Caco-2 (cell line): ENCODE data around the gene LRRC59. TPM values are rescaled to one million over a fixed set of nuclear protein-coding genes. Genes with fewer than 3 reads are reported as not detected.
"Not testable (repeated sequence)": the region's sequence is repeated elsewhere in the genome, so short reads cannot be mapped to it uniquely, and the experiment has no call there.

Experiments
- BruUV-seq: library from RNA; stranded (reverse); fragments of 400-500 nt; replicated peaks from 2 replicates; lab custom pipeline; 2021; lab: Mats Ljungman, UMichigan
- CTCF ChIA-PET: fragments of 300-600 bp; sonication (Branson Sonifier 250); formaldehyde crosslinking; loops from one replicate; lab custom pipeline; 2022; ENCODE audit warnings: antibody characterized with exemption; lab: Charles Lee
- POLR2A ChIA-PET: fragments of 300-600 bp; sonication (Branson Sonifier 250); formaldehyde crosslinking; loops from one replicate; lab custom pipeline; 2022; ENCODE audit warnings: antibody characterized with exemption; lab: Charles Lee
- DNase-seq, 2 experiments: peaks; one replicate each; pipeline versions ENCODE4 v3.0.0 to v3.0.0-alpha.2; 2020 to 2022
- H3K27me3 ChIP-seq: replicated peaks from 2 replicates; pipeline ENCODE4 v1.6.0; 2011; ENCODE audit warnings: low read length; ENCODE audit not compliant: control insufficient read depth, insufficient read depth
- H3K36me3 ChIP-seq: 2 replicates; pipeline ENCODE4 v1.5.1; 2011; ENCODE audit warnings: low read length; ENCODE audit not compliant: control insufficient read depth, insufficient read depth
- H3K4me1 ChIP-seq: fragments of 250-450 bp; sonication (Bioruptor Pico); 2 replicates; pipeline ENCODE4 v1.5.1; 2020; ENCODE audit warnings: mild to moderate bottlenecking
- H3K4me3 ChIP-seq: 2 replicates; pipeline ENCODE4 v1.5.1; 2011; ENCODE audit warnings: low read depth, mild to moderate bottlenecking, control low read depth, low read length
- H3K9me3 ChIP-seq: fragments of 250-450 bp; sonication (Bioruptor Pico); 2 replicates; pipeline ENCODE4 v1.5.1; 2020; ENCODE audit warnings: mild to moderate bottlenecking, moderate library complexity
- H3K27ac Mint-ChIP-seq: one replicate; pipeline ENCODE4 v1.8.0; 2022; ENCODE audit warnings: mixed read lengths; ENCODE audit not compliant: unreplicated experiment
- H3K27me3 Mint-ChIP-seq: one replicate; pipeline ENCODE4 v1.8.0; 2022; ENCODE audit warnings: mixed read lengths; ENCODE audit not compliant: insufficient read depth, unreplicated experiment
- H3K36me3 Mint-ChIP-seq: one replicate; pipeline ENCODE4 v1.8.0; 2022; ENCODE audit warnings: mild to moderate bottlenecking, mixed read lengths; ENCODE audit not compliant: insufficient read depth, unreplicated experiment
- H3K4me1 Mint-ChIP-seq: one replicate; pipeline ENCODE4 v1.8.0; 2022; ENCODE audit warnings: low read depth, mixed read lengths; ENCODE audit not compliant: unreplicated experiment
- H3K4me3 Mint-ChIP-seq: one replicate; pipeline ENCODE4 v1.8.0; 2022; ENCODE audit warnings: mild to moderate bottlenecking, moderate library complexity, mixed read lengths; ENCODE audit not compliant: unreplicated experiment
- H3K9me3 Mint-ChIP-seq: one replicate; pipeline ENCODE4 v1.8.0; 2022; ENCODE audit warnings: mixed read lengths; ENCODE audit not compliant: unreplicated experiment
- intact Hi-C: fragments of 100-400 bp; cut with micrococcal nuclease; formaldehyde crosslinking; loops from one replicate; pipeline ENCODE4 v1.10.0; 2022; ENCODE audit not compliant: unreplicated experiment
- total RNA-seq: library from RNA; stranded (reverse); gene quantifications from 2 replicates; pipeline ENCODE4 v1.2.3, GENCODE V29; 2022
- TF ChIP-seq, protein P1 (sequence below), 2 experiments: fragments of 200-600 bp in 1 of 2; IDR thresholded peaks; 1 replicate in 1 of 2; 2 replicates in 1 of 2; pipeline versions ENCODE4 v1.5.1 to v1.8.0; 2011 to 2022; ENCODE audit warnings: antibody characterized with exemption in 1 of 2, control low read depth in 1 of 2, inconsistent platforms in 1 of 2, low read depth in 1 of 2, low read length in 1 of 2, mild to moderate bottlenecking in 1 of 2, moderate library complexity in 1 of 2; ENCODE audit not compliant: insufficient read depth in 1 of 2, severe bottlenecking in 1 of 2, unreplicated experiment in 1 of 2

The LRRC59 gene
- total RNA-seq, 1 experiment from 2014 or later, result 324 TPM

DNA sequence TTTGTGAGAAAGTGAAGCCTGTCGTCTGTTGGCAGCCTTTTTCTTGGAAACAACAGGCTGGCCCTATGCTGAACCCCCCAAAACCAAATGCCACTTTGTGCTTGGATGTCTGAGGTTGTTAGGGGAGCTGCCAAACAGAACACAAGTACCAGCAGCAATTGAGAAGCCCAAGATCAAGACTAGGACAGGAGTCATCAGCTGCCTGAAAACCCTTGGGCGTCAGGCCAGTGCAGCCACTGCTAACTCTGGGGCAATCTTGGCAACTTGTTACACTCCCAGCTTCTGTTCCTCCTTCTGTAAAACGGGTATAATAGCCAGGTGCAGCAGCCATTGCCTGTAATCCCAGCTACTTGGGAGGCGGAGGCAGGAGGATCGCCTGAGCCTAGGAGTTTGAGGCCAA, 9.3 kb upstream of the LRRC59 start:
- Histone ChIP-seq H3K4me3 (no peak overlapping the region), H3K27me3 (no peaks in the 10 kb centered on the region), H3K4me1 (no peaks in the 10 kb centered on the region), H3K9me3 (peaks cover under 1% of the 10 kb centered on the region; the same call in 1 of the 2 replicates), H3K36me3 (no peaks in the 10 kb centered on the region)
- no peaks in the 10 kb centered on the region for H3K36me3 Mint-ChIP-seq
- no peaks in the 10 kb centered on the region for H3K27me3 Mint-ChIP-seq
- H3K4me1 Mint-ChIP-seq, result no peaks in the 10 kb centered on the region
- peak in 1 of 2 experiments; percentile 38 for DNase-seq
- no peak overlapping the region for H3K4me3 Mint-ChIP-seq
- no peak overlapping the region for H3K27ac Mint-ChIP-seq
- CTCF ChIA-PET, result interaction anchor here (0.7 to 3.7 kb wide), 2 partner anchors 10 to 696 kb away, joined by 4 to 28 read pairs; partner anchors contain the start of gene LRRC59
- intact Hi-C loops, result no loop called here
- H3K9me3 Mint-ChIP-seq, result no peaks in the 10 kb centered on the region
- no TSS peak for BruUV-seq
- TF ChIP-seq, protein P1, sequence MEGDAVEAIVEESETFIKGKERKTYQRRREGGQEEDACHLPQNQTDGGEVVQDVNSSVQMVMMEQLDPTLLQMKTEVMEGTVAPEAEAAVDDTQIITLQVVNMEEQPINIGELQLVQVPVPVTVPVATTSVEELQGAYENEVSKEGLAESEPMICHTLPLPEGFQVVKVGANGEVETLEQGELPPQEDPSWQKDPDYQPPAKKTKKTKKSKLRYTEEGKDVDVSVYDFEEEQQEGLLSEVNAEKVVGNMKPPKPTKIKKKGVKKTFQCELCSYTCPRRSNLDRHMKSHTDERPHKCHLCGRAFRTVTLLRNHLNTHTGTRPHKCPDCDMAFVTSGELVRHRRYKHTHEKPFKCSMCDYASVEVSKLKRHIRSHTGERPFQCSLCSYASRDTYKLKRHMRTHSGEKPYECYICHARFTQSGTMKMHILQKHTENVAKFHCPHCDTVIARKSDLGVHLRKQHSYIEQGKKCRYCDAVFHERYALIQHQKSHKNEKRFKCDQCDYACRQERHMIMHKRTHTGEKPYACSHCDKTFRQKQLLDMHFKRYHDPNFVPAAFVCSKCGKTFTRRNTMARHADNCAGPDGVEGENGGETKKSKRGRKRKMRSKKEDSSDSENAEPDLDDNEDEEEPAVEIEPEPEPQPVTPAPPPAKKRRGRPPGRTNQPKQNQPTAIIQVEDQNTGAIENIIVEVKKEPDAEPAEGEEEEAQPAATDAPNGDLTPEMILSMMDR (IDR thresholded peaks at IDR 0.05; ENCODE audit: insufficient read depth in 1 of 2, low read depth in 1 of 2, low read length in 1 of 2, severe bottlenecking in 1 of 2, unreplicated experiment in 1 of 2), result no peak
- POLR2A ChIA-PET, result interaction anchor here (1.3 kb wide), 1 partner anchor 10 kb away, joined by 7 read pairs; no protein-coding TSS in a partner anchor

DNA sequence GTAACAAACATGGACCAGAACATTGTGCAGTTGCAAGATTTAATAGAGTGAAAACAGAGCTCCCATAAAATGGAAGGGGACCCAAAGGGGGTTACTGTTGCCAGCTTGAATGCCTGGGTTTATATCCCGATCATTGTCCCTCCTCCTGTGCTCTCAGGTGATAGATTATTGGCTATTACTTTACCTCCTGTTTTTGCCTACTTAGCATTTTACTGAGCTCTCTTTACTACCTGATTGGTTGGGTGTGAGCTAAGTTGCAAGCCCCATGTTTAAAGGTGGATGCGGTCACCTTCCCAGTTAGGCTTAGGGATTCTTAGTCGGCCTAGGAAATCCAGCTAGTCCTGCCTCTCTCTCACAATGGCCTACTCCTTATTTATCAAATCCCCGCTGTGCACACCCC, 8.0 kb upstream of the LRRC59 start:
- H3K4me3 Mint-ChIP-seq, H3K9me3 Mint-ChIP-seq, H3K27me3 Mint-ChIP-seq, H3K27ac Mint-ChIP-seq, H3K27me3 ChIP-seq, POLR2A ChIA-PET, H3K4me3 ChIP-seq, H3K4me1 Mint-ChIP-seq, intact Hi-C loops, H3K4me1 ChIP-seq, BruUV-seq, H3K36me3 ChIP-seq, H3K9me3 ChIP-seq, H3K36me3 Mint-ChIP-seq: not testable (repeated sequence)
- peak in 1 of 2 experiments; percentile 27 for DNase-seq
- CTCF ChIA-PET, result interaction anchor here (0.6 to 3.7 kb wide), 5 partner anchors 8 to 391 kb away, joined by 3 to 28 read pairs (median 3); partner anchors contain the start of gene LRRC59

DNA sequence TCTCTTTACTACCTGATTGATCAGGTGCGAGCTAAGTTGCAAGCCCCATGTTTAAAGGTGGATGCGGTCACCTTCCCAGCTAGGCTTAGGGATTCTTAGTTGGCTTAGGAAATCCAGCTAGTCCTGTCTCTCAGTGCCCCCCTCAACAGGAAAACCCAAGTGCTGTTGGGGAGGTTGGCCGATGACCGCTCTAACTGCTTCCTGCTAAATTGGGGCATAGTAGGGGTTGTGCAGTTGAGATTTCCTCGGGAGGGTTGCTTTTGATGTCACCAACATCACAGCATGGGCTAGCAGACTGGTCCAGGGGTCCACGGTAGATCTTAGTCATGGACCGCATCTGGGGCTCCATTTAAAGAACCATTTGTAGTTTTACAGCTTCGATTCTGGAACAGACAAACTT, 2.3 kb upstream of the LRRC59 start:
- intact Hi-C loops, BruUV-seq: not testable (repeated sequence)

DNA sequence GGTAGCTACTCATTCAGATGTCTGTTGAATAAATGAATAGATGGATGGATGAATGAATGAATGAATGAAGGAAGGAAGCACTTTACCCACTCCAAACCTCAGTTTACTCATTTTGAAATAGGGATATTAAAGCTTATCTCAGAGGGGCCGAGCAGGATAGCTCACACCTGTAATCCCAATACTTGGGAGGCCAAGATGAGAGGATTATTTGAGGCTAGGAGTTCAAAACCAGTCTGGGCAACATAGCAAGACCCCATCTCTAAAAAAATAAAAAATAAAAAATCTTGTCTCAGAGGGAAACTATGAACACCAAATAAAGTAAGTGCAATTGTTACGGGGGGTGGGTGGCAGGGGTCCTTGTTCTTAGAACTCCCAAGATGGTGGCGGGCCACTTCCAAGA, 1.3 kb upstream of the LRRC59 start:
- DNase-seq, H3K4me3 ChIP-seq, H3K4me1 ChIP-seq, H3K9me3 ChIP-seq, H3K9me3 Mint-ChIP-seq, H3K27ac Mint-ChIP-seq, H3K27me3 Mint-ChIP-seq, BruUV-seq, intact Hi-C loops, H3K27me3 ChIP-seq: not testable (repeated sequence)
- H3K4me3 Mint-ChIP-seq, result peak overlapping the region; percentile 76
- CTCF ChIA-PET, result interaction anchor here (0.5 to 3.6 kb wide), 18 partner anchors 18 to 555 kb away, joined by 3 to 67 read pairs (median 6); partner anchors contain the start of genes ACSF2 and RSAD1
- H3K36me3 ChIP-seq, result peaks cover 10% of the 10 kb centered on the region
- peaks cover 35% of the 10 kb centered on the region for H3K36me3 Mint-ChIP-seq
- POLR2A ChIA-PET, result interaction anchor here (1.0 to 2.0 kb wide), 5 partner anchors 16 to 144 kb away, joined by 3 to 10 read pairs (median 3); no protein-coding TSS in a partner anchor
- H3K4me1 Mint-ChIP-seq, result peaks cover 12% of the 10 kb centered on the region

More for the DNA sequence above, 2.3 kb upstream of the LRRC59 start:
- peaks cover 12% of the 10 kb centered on the region for H3K4me1 Mint-ChIP-seq
- H3K9me3 ChIP-seq, DNase-seq, H3K27me3 ChIP-seq, H3K4me3 ChIP-seq, H3K27ac Mint-ChIP-seq, H3K9me3 Mint-ChIP-seq, CTCF ChIA-PET, H3K4me3 Mint-ChIP-seq, H3K36me3 ChIP-seq, H3K4me1 ChIP-seq, H3K27me3 Mint-ChIP-seq: not testable (repeated sequence)
- POLR2A ChIA-PET, result interaction anchor here (0.8 kb wide), 1 partner anchor 161 kb away, joined by 3 read pairs; the partner anchor contains the start of gene CACNA1G
- H3K36me3 Mint-ChIP-seq, result peaks cover 26% of the 10 kb centered on the region
